ENCODE data around the gene EPHB3. TPM values are rescaled to one million over a fixed set of nuclear protein-coding genes. Genes with fewer than 3 reads are reported as not detected.
"Not testable (repeated sequence)": the region's sequence is repeated elsewhere in the genome, so short reads cannot be mapped to it uniquely, and the experiment has no call there.

The EPHB3 gene
- total and polyA plus RNA-seq, 12 donors, result 0.29 to 3.7 (median 1.2) TPM

DNA sequence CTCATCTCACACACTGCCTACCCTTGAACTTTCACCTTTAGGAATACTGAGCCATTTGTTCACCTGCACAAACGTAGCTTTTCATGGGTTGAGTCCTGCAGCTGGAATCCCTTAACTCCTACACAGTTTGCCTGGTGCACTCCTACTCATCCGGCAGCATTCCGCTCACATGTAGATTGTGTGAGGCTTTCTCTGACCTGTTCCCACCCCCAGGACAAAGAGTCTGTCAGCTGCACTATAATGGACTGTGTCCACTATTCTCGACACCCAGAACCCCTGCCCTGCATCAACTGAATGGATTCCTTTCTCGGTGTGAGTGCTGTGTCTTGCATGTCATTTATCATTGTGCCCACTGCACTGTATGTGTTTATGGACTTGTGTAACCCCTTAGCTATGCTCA is 54.9 kb downstream of the EPHB3 start:
- WGBS, 4 donors, result 75 to 84% (median 82%) methylated on average over 5 of the region's 5 CpGs
- Histone ChIP-seq H3K27me3 (no peaks in the 10 kb centered on the region), H3K9me3 (replicated peaks in 1 of 3) (no peaks in the 10 kb centered on the region), H3K27ac (no peak overlapping the region), H3K36me3 (replicated peaks in 1 of 2) (no peaks in the 10 kb centered on the region), H3K4me3 (no peak overlapping the region), H3K4me1 (replicated peaks in 1 of 2) (peaks cover 0 to 10% of the 10 kb centered on the region in 2 donors)
- intact Hi-C loops (cut with DNase I), result no loop called here
- TF ChIP-seq, protein P1, sequence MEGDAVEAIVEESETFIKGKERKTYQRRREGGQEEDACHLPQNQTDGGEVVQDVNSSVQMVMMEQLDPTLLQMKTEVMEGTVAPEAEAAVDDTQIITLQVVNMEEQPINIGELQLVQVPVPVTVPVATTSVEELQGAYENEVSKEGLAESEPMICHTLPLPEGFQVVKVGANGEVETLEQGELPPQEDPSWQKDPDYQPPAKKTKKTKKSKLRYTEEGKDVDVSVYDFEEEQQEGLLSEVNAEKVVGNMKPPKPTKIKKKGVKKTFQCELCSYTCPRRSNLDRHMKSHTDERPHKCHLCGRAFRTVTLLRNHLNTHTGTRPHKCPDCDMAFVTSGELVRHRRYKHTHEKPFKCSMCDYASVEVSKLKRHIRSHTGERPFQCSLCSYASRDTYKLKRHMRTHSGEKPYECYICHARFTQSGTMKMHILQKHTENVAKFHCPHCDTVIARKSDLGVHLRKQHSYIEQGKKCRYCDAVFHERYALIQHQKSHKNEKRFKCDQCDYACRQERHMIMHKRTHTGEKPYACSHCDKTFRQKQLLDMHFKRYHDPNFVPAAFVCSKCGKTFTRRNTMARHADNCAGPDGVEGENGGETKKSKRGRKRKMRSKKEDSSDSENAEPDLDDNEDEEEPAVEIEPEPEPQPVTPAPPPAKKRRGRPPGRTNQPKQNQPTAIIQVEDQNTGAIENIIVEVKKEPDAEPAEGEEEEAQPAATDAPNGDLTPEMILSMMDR (IDR thresholded peaks at IDR 0.05), result no peak
- no peak for TF ChIP-seq POLR2A (IDR thresholded peaks at IDR 0.05)
- DNase-seq, result no peak

DNA sequence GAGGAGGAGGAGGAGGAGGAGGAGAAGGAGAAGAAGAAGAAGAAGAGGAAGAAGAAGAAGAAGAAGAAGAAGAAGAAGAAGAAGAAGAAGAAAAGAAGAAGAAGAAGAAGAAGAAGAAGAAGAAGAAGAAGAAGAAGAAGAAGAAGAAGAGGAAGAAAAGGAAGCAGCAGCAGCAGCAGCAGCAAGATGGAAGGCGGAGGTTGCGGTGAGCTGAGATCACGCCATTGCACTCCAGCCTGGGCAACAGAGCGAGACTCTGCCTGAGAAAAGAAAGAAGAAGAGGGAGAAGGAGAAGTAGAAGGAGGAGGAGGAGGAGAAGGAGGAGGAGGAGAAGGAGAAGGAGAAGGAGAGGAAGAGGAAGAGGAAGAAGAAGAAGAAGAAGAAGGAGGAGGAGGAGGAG is 55.7 kb downstream of the EPHB3 start:
- H3K4me1 ChIP-seq (replicated peaks in 1 of 2), result peaks cover 0 to 10% of the 10 kb centered on the region in 2 donors
- H3K27me3 ChIP-seq; H3K36me3 ChIP-seq (replicated peaks in 1 of 2); H3K9me3 ChIP-seq (replicated peaks in 1 of 3); DNase-seq; H3K27ac ChIP-seq; intact Hi-C loops (cut with DNase I); H3K4me3 ChIP-seq: not testable (repeated sequence)
- 82 to 92% (median 86%) methylated on average over 4 of the region's 4 CpGs for WGBS, 4 donors

DNA sequence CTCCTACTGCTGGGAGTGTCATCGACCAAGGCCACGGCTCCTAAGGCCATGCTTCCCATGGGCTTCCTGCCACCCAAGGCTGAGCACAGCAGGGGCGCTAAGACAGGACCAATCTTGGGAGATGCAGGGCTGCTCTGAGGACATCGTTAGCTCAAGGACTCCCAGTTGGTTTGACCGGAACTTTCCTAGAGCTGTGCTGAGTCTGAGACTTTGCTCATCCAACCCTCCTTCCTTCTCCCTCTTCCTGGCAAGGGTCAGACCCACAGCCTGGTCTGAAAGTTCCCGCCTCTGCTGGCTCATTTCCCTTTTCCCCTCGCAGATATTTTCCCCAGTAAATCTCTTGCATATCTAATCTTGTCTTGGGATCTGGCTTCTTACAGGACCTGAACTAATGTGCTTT is 57.2 kb downstream of the EPHB3 start:
- WGBS, 4 donors, result 21 to 36% (median 30%) methylated on average over 5 to 7 of the region's 7 CpGs

DNA sequence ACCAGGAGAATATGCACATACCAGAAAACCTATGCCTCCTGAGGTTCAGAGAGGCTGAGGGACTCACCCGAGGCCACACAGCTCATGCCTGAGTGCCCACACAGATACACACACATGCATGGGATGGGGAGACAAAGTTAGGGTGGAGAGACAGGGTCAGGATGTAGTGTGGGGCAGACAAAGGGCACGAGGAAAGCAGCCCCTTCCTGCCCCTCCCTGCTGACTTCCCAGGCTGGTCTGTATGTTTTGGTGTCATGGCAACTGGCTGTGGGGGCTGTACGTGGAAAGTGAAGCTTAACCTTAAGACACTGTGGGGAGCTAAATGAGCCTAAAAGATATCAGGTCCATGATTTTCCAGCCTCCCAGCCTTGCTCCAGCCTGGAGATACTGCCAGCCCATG is 57.8 kb downstream of the EPHB3 start:
- H3K4me3 ChIP-seq, result no peak overlapping the region
- intact Hi-C loops (cut with DNase I), result no loop called here
- 38 to 64% (median 46%) methylated on average over 2 to 3 of the region's 3 CpGs for WGBS, 4 donors
- no peak for DNase-seq
- peaks cover 0 to 10% of the 10 kb centered on the region in 2 donors for H3K4me1 ChIP-seq (replicated peaks in 1 of 2)
- TF ChIP-seq, protein P1 (IDR thresholded peaks at IDR 0.05), result no peak
- TF ChIP-seq POLR2A (IDR thresholded peaks at IDR 0.05), result no peak
- no peaks in the 10 kb centered on the region for H3K27me3 ChIP-seq
- no peaks in the 10 kb centered on the region for H3K9me3 ChIP-seq (replicated peaks in 1 of 3)
- no peak overlapping the region for H3K27ac ChIP-seq
- H3K36me3 ChIP-seq (replicated peaks in 1 of 2), result no peaks in the 10 kb centered on the region

More for the DNA sequence above, 57.2 kb downstream of the EPHB3 start:
- Histone ChIP-seq H3K27ac (no peak overlapping the region), H3K36me3 (replicated peaks in 1 of 2) (no peaks in the 10 kb centered on the region), H3K4me1 (replicated peaks in 1 of 2) (peaks cover 0 to 10% of the 10 kb centered on the region in 2 donors), H3K9me3 (replicated peaks in 1 of 3) (no peaks in the 10 kb centered on the region), H3K4me3 (no peak overlapping the region), H3K27me3 (no peaks in the 10 kb centered on the region)
- DNase-seq, result no peak
- TF ChIP-seq, protein P1 (IDR thresholded peaks at IDR 0.05), result no peak
- no peak for TF ChIP-seq POLR2A (IDR thresholded peaks at IDR 0.05)
- intact Hi-C loops (cut with DNase I), result no loop called here

DNA sequence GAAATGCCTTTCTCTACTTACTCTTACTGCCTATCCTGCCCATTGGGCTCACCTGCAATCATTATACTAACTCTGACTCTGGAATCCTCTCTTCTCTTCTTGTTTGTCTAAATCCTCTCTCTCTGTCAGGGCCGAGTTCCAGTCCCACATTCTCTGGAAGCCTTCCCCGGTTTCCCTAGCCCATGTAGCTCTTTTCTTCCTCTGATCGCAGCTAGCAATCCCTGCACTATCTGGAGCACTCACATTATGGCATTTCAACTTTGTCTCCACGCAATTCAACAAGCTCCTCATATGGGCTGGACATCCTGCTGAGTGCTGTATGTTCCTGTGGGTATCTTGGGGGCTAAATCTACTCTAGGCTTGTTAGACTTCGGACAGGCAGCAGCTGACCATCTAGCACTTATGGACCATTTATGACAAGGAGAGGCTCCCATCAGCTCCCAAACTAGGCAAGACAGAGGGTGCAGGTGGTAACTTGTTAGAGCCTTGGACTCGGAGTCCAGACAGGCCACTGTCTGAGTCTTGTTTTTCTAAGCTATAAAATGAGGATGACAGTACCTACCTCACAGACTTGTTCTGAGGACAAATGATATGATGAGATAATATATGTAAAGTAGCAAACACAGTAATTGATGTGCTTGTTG is 58.3 kb downstream of the EPHB3 start:
- 71 to 86% (median 79%) methylated on average over 6 of the region's 6 CpGs for WGBS, 4 donors
- DNase-seq, result no peak
- intact Hi-C loops (cut with DNase I), result no loop called here
- no peaks in the 10 kb centered on the region for H3K27me3 ChIP-seq
- H3K4me1 ChIP-seq (replicated peaks in 1 of 2), result peaks cover 0 to 10% of the 10 kb centered on the region in 2 donors
- H3K9me3 ChIP-seq (replicated peaks in 1 of 3), result no peaks in the 10 kb centered on the region
- no peak overlapping the region for H3K27ac ChIP-seq
- no peak for TF ChIP-seq POLR2A (IDR thresholded peaks at IDR 0.05)
- TF ChIP-seq, protein P1 (IDR thresholded peaks at IDR 0.05), result no peak
- no peak overlapping the region for H3K4me3 ChIP-seq
- H3K36me3 ChIP-seq (replicated peaks in 1 of 2), result no peaks in the 10 kb centered on the region
